ENCODE measurements around the gene HIRA. TPM values are rescaled to one million over a fixed set of nuclear protein-coding genes. Genes with fewer than 3 reads are reported as not detected.

HIRA gene
- total and polyA plus RNA-seq, 9 of the 15 experiments (the other 6 are each of a cell fraction or from before 2014, with no cell fraction given), result 0.96 to 132 (median 58.4) TPM

DNA sequence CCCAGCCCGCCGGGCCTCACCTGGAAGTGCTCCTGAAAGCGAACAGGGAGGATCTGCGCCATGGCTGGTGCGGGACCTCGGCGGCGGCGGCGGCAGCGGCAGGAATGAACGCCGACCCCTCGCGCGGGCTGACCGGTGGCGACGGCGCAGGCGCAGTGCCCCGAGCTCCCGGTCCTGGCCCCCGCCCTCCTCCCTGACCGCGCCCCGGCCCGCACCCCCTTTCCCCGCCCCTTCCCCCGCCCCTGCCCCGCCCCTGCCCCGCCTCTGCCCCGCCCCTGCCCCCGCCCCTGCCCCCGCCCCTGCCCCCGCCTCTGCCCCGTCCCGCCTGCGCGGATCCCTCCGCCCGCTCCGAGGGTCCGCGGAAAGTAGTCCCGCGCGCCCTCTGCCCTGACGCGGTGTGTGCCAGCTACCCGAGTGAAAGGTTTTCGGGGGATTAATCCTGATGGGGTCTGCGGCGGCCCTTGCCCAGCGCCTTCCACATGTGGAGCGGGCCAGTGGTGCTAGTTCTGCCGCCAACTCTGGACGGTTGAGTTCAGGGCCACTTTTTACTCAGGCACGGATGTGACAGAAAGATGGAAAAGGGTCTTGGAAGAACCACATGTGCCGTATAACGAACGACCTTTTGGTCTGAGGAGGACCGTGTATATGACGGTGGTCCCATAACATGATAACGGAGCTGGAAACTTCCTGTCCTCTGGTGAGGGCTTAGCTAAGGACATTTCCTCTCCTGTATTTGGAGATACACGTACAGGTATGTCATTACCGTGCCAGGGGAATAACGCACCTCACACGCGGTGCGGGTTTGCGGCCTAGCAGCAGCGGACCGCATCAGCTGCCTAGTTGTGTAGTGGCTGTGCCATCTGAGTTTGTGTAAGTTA, 139.7 kb downstream of the HIRA start, which contains the start of gene CLTCL1 (continued):
- TF ChIP-seq MCM5 (IDR thresholded peaks at IDR 0.05; ENCODE audit: low read depth), result no peak
- no peak for TF ChIP-seq RBM34 (IDR thresholded peaks at IDR 0.05; ENCODE audit: borderline replicate concordance, insufficient read depth, low read length)
- TF ChIP-seq BCL6 (CRISPR knock-in tag; IDR thresholded peaks at IDR 0.05), result no peak
- TF ChIP-seq PHF20 (IDR thresholded peaks at IDR 0.05; ENCODE audit: partially characterized antibody), result peak; percentile 88
- TF ChIP-seq FOSL1 (tag; conservative IDR thresholded peaks at IDR 0.05), result no peak
- no peak for TF ChIP-seq ZNF77 (CRISPR knock-in tag; IDR thresholded peaks at IDR 0.05)
- no peak for TF ChIP-seq SNRNP70 (optimal IDR thresholded peaks at IDR 0.05; ENCODE audit: low read depth, low read length)
- TF ChIP-seq, protein P1, sequence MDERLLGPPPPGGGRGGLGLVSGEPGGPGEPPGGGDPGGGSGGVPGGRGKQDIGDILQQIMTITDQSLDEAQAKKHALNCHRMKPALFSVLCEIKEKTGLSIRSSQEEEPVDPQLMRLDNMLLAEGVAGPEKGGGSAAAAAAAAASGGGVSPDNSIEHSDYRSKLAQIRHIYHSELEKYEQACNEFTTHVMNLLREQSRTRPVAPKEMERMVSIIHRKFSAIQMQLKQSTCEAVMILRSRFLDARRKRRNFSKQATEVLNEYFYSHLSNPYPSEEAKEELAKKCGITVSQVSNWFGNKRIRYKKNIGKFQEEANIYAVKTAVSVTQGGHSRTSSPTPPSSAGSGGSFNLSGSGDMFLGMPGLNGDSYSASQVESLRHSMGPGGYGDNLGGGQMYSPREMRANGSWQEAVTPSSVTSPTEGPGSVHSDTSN (CRISPR knock-in tag; IDR thresholded peaks at IDR 0.05; ENCODE audit: low read depth), result no peak
- TF ChIP-seq, protein P1 (tag; conservative IDR thresholded peaks at IDR 0.05; ENCODE audit: low read depth), result no peak
- peak; percentile 89 for TF ChIP-seq BCOR (IDR thresholded peaks at IDR 0.05)
- TF ChIP-seq SAP30 (IDR thresholded peaks at IDR 0.05; ENCODE audit: borderline replicate concordance, insufficient read depth, low read depth, low read length, poor library complexity, severe bottlenecking), result peak; percentile 88
- peak; percentile 36; the same call in 1 of the 2 replicates for TF ChIP-seq MTA2 (IDR thresholded peaks at IDR 0.05; ENCODE audit: low read depth)
- no peak for TF ChIP-seq CBFA2T2 (conservative IDR thresholded peaks at IDR 0.05)
- no peak for TF ChIP-seq PPARD (CRISPR knock-in tag; IDR thresholded peaks at IDR 0.05)
- TF ChIP-seq, protein P2, sequence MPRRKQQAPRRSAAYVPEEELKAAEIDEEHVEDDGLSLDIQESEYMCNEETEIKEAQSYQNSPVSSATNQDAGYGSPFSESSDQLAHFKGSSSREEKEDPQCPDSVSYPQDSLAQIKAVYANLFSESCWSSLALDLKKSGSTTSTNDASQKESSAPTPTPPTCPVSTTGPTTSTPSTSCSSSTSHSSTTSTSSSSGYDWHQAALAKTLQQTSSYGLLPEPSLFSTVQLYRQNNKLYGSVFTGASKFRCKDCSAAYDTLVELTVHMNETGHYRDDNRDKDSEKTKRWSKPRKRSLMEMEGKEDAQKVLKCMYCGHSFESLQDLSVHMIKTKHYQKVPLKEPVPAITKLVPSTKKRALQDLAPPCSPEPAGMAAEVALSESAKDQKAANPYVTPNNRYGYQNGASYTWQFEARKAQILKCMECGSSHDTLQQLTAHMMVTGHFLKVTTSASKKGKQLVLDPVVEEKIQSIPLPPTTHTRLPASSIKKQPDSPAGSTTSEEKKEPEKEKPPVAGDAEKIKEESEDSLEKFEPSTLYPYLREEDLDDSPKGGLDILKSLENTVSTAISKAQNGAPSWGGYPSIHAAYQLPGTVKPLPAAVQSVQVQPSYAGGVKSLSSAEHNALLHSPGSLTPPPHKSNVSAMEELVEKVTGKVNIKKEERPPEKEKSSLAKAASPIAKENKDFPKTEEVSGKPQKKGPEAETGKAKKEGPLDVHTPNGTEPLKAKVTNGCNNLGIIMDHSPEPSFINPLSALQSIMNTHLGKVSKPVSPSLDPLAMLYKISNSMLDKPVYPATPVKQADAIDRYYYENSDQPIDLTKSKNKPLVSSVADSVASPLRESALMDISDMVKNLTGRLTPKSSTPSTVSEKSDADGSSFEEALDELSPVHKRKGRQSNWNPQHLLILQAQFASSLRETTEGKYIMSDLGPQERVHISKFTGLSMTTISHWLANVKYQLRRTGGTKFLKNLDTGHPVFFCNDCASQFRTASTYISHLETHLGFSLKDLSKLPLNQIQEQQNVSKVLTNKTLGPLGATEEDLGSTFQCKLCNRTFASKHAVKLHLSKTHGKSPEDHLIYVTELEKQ (CRISPR knock-in tag; IDR thresholded peaks at IDR 0.05), result no peak
- peak; percentile 85 for TF ChIP-seq NCOA6 (IDR thresholded peaks at IDR 0.05)
- TF ChIP-seq BHLHE40 (IDR thresholded peaks at IDR 0.05; ENCODE audit: low read length), result no peak
- TF ChIP-seq, protein P3, sequence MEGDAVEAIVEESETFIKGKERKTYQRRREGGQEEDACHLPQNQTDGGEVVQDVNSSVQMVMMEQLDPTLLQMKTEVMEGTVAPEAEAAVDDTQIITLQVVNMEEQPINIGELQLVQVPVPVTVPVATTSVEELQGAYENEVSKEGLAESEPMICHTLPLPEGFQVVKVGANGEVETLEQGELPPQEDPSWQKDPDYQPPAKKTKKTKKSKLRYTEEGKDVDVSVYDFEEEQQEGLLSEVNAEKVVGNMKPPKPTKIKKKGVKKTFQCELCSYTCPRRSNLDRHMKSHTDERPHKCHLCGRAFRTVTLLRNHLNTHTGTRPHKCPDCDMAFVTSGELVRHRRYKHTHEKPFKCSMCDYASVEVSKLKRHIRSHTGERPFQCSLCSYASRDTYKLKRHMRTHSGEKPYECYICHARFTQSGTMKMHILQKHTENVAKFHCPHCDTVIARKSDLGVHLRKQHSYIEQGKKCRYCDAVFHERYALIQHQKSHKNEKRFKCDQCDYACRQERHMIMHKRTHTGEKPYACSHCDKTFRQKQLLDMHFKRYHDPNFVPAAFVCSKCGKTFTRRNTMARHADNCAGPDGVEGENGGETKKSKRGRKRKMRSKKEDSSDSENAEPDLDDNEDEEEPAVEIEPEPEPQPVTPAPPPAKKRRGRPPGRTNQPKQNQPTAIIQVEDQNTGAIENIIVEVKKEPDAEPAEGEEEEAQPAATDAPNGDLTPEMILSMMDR (IDR thresholded peaks at IDR 0.05 in 2 of 3, conservative IDR thresholded peaks at IDR 0.05 in 1 of 3; ENCODE audit: insufficient read depth in 2 of 3, low read depth in 1 of 3, low read length in 3 of 3), result peak in 1 of 3 experiments; percentile 10; a peak in 2 of 6 replicates
